ENCODE results near the gene C1QTNF8.

The C1QTNF8 gene, protein sequence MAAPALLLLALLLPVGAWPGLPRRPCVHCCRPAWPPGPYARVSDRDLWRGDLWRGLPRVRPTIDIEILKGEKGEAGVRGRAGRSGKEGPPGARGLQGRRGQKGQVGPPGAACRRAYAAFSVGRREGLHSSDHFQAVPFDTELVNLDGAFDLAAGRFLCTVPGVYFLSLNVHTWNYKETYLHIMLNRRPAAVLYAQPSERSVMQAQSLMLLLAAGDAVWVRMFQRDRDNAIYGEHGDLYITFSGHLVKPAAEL

DNA sequence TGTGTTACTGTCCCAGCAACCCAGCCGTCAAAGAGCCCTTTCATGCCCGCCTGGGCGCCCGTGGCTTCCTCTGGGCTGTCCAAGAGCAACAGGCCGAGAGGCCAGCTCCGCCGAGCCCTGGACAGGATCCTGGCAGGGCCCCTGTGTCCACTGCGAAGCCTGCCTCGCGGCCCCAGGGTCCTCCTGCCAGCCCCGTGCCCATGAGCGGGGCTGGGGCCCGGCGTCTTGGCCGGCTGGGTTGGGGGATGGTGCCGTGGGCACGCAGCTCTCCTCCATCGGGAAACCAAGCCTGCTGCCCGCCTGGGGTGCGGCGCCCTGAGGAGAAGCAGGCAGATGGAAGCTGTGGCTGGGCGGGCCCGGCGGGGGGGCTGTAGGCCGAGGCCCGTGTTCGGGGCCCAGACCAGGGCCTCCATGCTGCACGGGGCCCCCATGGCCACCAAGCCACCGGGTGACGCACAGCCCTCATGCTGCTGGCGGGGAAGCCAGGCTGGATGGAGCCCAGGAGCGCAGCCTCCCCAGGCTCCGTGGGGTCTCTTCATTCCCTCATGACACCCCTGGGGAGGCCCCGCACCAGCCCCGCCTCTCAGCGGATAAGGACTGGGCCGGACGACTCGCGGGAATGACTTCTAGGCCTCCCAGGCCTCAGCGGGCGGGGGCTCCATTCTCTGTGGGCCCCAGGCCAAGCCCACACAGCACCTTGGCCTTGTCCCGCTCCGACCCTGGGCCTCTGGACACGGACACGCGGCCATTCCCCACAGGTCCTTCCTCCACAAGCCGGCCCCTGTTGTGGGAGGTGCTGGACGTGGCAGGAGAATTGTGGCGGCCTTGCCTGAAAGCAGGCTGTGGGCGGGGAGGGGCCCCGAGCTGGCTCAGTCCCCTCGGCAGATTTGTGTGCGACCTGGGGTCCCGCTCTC lies at the start of gene C1QTNF8:
C1QTNF8 (minus strand) TSS at position 76 of the 914 bp plus-strand sequence. CDS start 1,322 bp downstream, outside the sequence.
- TF ChIP-seq, protein P1, sequence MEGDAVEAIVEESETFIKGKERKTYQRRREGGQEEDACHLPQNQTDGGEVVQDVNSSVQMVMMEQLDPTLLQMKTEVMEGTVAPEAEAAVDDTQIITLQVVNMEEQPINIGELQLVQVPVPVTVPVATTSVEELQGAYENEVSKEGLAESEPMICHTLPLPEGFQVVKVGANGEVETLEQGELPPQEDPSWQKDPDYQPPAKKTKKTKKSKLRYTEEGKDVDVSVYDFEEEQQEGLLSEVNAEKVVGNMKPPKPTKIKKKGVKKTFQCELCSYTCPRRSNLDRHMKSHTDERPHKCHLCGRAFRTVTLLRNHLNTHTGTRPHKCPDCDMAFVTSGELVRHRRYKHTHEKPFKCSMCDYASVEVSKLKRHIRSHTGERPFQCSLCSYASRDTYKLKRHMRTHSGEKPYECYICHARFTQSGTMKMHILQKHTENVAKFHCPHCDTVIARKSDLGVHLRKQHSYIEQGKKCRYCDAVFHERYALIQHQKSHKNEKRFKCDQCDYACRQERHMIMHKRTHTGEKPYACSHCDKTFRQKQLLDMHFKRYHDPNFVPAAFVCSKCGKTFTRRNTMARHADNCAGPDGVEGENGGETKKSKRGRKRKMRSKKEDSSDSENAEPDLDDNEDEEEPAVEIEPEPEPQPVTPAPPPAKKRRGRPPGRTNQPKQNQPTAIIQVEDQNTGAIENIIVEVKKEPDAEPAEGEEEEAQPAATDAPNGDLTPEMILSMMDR (IDR thresholded peaks at IDR 0.05; ENCODE audit: low read depth, low read length, missing control alignments), result no peak
- no peak for DNase-seq (ENCODE audit: low read depth)
- H3K4me3 ChIP-seq (ENCODE audit: low read depth, low read length), result no peak within 1 kb of the TSS

DNA sequence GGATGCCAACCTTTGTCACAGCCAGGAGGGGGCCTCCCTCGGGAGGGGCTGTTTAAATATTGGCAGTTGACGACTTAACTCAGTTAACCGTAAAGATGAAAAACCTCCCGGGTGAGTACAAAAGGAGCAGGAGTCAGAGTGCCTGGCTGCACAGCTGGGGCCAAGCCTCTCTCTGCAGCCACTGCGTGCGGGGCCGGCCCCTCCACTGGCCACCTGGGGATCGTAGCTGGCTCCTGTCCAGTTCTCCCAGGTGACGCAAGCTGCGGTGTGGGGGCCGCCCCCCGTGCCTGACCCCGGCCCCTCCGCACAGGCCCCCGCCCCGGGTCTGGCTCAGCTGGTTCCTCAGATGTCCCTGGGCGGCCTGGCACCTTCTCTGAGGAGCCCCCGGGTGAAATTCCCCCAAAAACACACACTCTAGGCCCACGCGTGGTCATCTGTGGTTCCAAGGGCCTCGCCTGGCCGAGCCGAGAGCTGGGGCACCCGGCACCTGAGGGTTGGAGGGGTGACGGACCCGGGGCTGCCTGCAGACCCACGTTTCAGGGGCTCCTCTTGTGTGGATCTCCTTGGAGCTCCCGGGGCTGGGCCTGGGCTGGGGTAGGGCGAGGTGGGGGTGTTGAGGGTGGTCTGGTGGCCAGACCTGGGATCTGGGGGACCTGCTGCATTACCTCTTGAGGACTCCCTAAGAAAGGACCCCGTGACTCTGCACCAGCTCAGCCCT lies 49.5 kb upstream of the C1QTNF8 start:
- no peak overlapping the region for H3K4me3 ChIP-seq (ENCODE audit: low read depth, low read length)
- no peak for DNase-seq (ENCODE audit: low read depth)
- TF ChIP-seq, protein P1 (IDR thresholded peaks at IDR 0.05; ENCODE audit: low read depth, low read length, missing control alignments), result no peak

DNA sequence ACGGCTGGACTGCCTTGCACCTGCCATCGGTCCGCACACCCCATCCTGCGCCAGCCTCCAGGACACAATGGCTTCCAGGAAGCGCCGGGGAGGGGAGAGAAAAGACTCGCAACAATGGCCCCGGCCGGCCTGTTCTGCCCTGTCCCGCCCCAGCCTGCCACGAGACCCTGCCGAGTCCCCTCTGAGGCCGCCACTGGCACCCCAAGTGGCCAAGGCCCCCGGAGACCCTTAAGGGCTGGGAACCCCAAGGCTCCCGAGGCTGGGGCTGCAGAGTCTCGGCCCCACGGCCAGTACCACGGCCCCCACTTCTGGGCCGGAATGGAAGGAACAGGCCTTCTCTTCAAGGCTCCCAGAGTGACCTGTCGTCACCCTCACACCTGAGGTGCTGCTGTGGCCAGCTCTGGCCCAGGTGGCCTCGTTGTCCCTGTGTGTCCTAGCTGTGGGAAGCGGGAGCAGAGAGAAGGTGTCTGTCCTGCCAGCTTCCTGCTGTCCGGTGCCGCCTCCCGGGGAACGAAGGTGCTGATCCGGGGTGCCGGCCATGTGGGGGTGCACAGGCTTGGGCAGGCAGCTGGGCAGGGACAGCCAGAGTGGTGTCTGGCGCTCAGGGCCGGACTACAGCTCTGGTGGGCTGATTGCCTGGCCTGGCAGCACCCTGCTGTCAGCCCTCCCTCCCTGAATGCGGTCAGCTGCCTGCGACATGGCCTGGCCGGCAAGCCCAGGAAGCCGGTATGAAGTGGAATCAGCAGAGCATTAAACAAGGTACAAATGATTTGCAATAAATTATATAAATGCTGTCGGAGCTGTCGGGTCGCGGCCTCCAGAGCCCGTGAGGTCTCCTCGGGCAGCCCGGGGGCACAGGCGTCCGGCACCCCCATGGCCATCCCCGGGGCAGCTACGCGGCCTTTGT lies 48.7 kb upstream of the C1QTNF8 start:
- TF ChIP-seq, protein P1 (IDR thresholded peaks at IDR 0.05; ENCODE audit: low read depth, low read length, missing control alignments), result no peak
- DNase-seq (ENCODE audit: low read depth), result no peak
- H3K4me3 ChIP-seq (ENCODE audit: low read depth, low read length), result no peak overlapping the region

DNA sequence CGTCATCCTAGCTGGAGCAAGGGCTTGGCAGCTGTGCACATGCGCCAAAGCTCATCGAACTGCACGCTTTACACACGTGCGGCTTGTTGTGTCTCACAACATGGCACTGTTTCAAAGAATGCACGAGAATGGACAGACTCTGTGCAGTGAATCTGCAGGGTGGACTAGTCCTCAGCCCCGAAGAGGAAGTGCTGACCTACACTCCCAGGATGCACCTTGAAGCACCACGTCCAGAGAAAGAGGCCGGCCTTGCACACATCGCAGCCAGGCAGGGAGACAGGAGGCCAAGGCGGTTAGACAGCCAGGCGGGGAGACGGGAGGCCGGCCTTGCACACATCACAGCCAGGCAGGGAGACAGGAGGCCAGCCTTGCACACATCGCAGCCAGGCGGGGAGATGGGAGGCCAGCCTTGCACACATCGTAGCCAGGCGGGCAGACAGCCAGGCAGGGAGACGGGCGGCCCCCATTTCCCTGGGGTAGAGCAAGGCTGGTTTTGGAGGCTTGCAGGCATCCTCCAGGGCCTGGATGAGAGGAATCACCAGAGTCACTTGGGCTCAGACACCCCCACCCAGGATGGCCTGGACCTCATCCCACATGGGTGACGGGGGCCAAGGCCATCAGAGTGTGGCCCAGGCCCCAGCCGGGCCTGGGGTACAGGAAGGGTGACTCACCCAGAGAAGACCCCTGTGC lies 47.9 kb upstream of the C1QTNF8 start:
- no peak for DNase-seq (ENCODE audit: low read depth)
- H3K4me3 ChIP-seq (ENCODE audit: low read depth, low read length), result no peak overlapping the region
- TF ChIP-seq, protein P1 (IDR thresholded peaks at IDR 0.05; ENCODE audit: low read depth, low read length, missing control alignments), result no peak

DNA sequence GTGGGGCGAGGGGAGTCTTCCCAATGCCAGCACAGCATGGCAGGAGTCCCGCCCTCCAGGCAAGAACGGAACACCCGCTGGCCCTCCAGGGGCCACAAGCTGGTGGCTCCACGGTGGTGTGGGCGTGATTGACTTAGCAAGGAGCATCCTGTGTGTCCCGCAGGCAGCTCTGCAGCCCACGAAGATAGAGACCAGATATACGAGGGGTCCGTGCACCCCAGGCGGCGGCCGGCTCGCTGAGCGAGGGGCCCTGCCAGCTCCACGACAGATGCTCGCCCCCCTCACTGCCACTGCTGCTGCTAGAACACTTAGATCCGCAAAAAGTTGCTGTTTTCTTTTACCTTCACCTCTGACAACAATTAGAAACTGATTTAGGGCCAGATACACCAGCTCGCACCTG lies 46.9 kb upstream of the C1QTNF8 start:
- TF ChIP-seq, protein P1 (IDR thresholded peaks at IDR 0.05; ENCODE audit: low read depth, low read length, missing control alignments), result no peak
- DNase-seq (ENCODE audit: low read depth), result no peak

More for the DNA sequence above, 46.9 kb upstream of the C1QTNF8 start:
- H3K4me3 ChIP-seq (ENCODE audit: low read depth, low read length), result no peak overlapping the region

Data from GM12864 (cell line).